ACC112 (cell line): Measurements from ENCODE around the gene DIPK1C.

Experiments
- H2AFZ ChIP-seq: fragments of 200-600 bp; sonication (generic); one replicate; pipeline ENCODE4 v1.6.0; 2017; ENCODE audit warnings: antibody characterized with exemption, low read length; ENCODE audit not compliant: unreplicated experiment
- H3K27ac ChIP-seq: fragments of 200-600 bp; sonication (generic); 2 replicates; pipeline ENCODE4 v1.5.1; 2014; ENCODE audit warnings: low read depth, mild to moderate bottlenecking, antibody characterized with exemption, low read length, moderate library complexity
- H3K27me3 ChIP-seq: fragments of 200-600 bp; sonication (generic); 2 replicates; pipeline ENCODE4 v1.6.1; 2014; ENCODE audit warnings: mild to moderate bottlenecking, antibody characterized with exemption, low read length, moderate library complexity, mixed read lengths; ENCODE audit not compliant: insufficient read depth
- H3K36me3 ChIP-seq: fragments of 200-600 bp; sonication (generic); 2 replicates; pipeline ENCODE4 v1.6.1; 2016; ENCODE audit warnings: mild to moderate bottlenecking, antibody characterized with exemption, low read length, moderate library complexity, mixed read lengths; ENCODE audit not compliant: insufficient read depth
- H3K4me1 ChIP-seq: fragments of 200-600 bp; sonication (generic); one replicate; pipeline ENCODE4 v1.6.1; 2016; ENCODE audit warnings: low read length, mixed read lengths; ENCODE audit not compliant: insufficient read depth, unreplicated experiment, control insufficient read depth
- H3K4me3 ChIP-seq: fragments of 200-600 bp; sonication (generic); 2 replicates; pipeline ENCODE4 v1.5.1; 2014; ENCODE audit warnings: mild to moderate bottlenecking, low read depth, low read length
- H3K79me2 ChIP-seq: fragments of 200-600 bp; sonication (generic); one replicate; pipeline ENCODE4 v1.6.0; 2016; ENCODE audit warnings: low read length; ENCODE audit not compliant: control insufficient read depth, unreplicated experiment, insufficient read depth

Gene DIPK1C

GRCh38 chr18:74463983-74464382 is 6.9 kb upstream of the DIPK1C start:
- no peaks in the 10 kb centered on the region for H3K79me2 ChIP-seq
- H3K4me1 ChIP-seq: no peaks in the 10 kb centered on the region
- no peak overlapping the region for H3K27ac ChIP-seq
- H3K36me3 ChIP-seq: no peaks in the 10 kb centered on the region
- H2AFZ ChIP-seq: no peak overlapping the region
- peaks cover 87% of the 10 kb centered on the region for H3K27me3 ChIP-seq
- no peak overlapping the region for H3K4me3 ChIP-seq

GRCh38 chr18:74463254-74463653 is 6.1 kb upstream of the DIPK1C start:
- Histone ChIP-seq H3K4me1 (no peaks in the 10 kb centered on the region), H3K27me3 (peaks cover 87% of the 10 kb centered on the region), H3K36me3 (no peaks in the 10 kb centered on the region)

GRCh38 chr18:74460825-74461224 is 3.7 kb upstream of the DIPK1C start:
- H3K27ac ChIP-seq: no peak overlapping the region

More at GRCh38 chr18:74463254-74463653, 6.1 kb upstream of the DIPK1C start:
- no peak overlapping the region for H3K4me3 ChIP-seq
- no peaks in the 10 kb centered on the region for H3K79me2 ChIP-seq
- no peak overlapping the region for H3K27ac ChIP-seq
- no peak overlapping the region for H2AFZ ChIP-seq

GRCh38 chr18:74459889-74460288 is 2.8 kb upstream of the DIPK1C start:
- Histone ChIP-seq H3K27me3 (peaks cover 92% of the 10 kb centered on the region), H3K27ac (no peak overlapping the region), H3K4me3 (no peak overlapping the region), H3K36me3 (no peaks in the 10 kb centered on the region), H3K4me1 (no peaks in the 10 kb centered on the region), H3K79me2 (no peaks in the 10 kb centered on the region), H2AFZ (no peak overlapping the region)

More at GRCh38 chr18:74460825-74461224, 3.7 kb upstream of the DIPK1C start:
- Histone ChIP-seq H3K36me3 (no peaks in the 10 kb centered on the region), H3K79me2 (no peaks in the 10 kb centered on the region), H3K27me3 (peaks cover 91% of the 10 kb centered on the region), H3K4me1 (no peaks in the 10 kb centered on the region), H2AFZ (no peak overlapping the region), H3K4me3 (no peak overlapping the region)

GRCh38 chr18:74457725-74458421 is 765 bp upstream of the DIPK1C start:
- Histone ChIP-seq H3K4me3 (no peak overlapping the region), H3K27ac (no peak overlapping the region), H3K36me3 (no peaks in the 10 kb centered on the region), H3K79me2 (no peaks in the 10 kb centered on the region), H2AFZ (no peak overlapping the region), H3K4me1 (no peaks in the 10 kb centered on the region), H3K27me3 (peaks cover 94% of the 10 kb centered on the region)

GRCh38 chr18:74456349-74457042 is 612 bp downstream of the DIPK1C start:
- Histone ChIP-seq H3K4me1 (no peaks in the 10 kb centered on the region), H2AFZ (no peak overlapping the region), H3K36me3 (no peaks in the 10 kb centered on the region), H3K27ac (no peak overlapping the region), H3K79me2 (no peaks in the 10 kb centered on the region), H3K27me3 (peaks cover 92% of the 10 kb centered on the region), H3K4me3 (no peak overlapping the region)

- no peaks in the 10 kb centered on the region for H3K4me1 ChIP-seq
- H3K27ac ChIP-seq: no peak overlapping the region
- H3K36me3 ChIP-seq: no peaks in the 10 kb centered on the region
- no peak overlapping the region for H3K4me3 ChIP-seq
- H3K27me3 ChIP-seq: peaks cover 96% of the 10 kb centered on the region
- H3K79me2 ChIP-seq: no peaks in the 10 kb centered on the region
- no peak overlapping the region for H2AFZ ChIP-seq
Observed at GRCh38 chr18:74456017-74456348, 1.1 kb downstream of the DIPK1C start.

- Histone ChIP-seq H3K4me1 (no peaks in the 10 kb centered on the region), H3K36me3 (no peaks in the 10 kb centered on the region), H3K79me2 (no peaks in the 10 kb centered on the region), H3K4me3 (no peak overlapping the region), H3K27ac (no peak overlapping the region), H2AFZ (no peak overlapping the region), H3K27me3 (peaks cover 95% of the 10 kb centered on the region)
Observed at GRCh38 chr18:74455386-74455785, 1.7 kb downstream of the DIPK1C start.

- H3K79me2 ChIP-seq: no peaks in the 10 kb centered on the region
- H3K27ac ChIP-seq: no peak overlapping the region
- no peak overlapping the region for H3K4me3 ChIP-seq
- H3K27me3 ChIP-seq: peaks cover 91% of the 10 kb centered on the region
- H3K36me3 ChIP-seq: no peaks in the 10 kb centered on the region
- no peaks in the 10 kb centered on the region for H3K4me1 ChIP-seq
- no peak overlapping the region for H2AFZ ChIP-seq
Observed at GRCh38 chr18:74454279-74454751, 2.8 kb downstream of the DIPK1C start.

- H3K4me1 ChIP-seq: no peaks in the 10 kb centered on the region
- H3K79me2 ChIP-seq: no peaks in the 10 kb centered on the region
- H3K4me3 ChIP-seq: no peak overlapping the region
- H3K27ac ChIP-seq: no peak overlapping the region
- H3K27me3 ChIP-seq: peaks cover 89% of the 10 kb centered on the region
- no peaks in the 10 kb centered on the region for H3K36me3 ChIP-seq
- H2AFZ ChIP-seq: no peak overlapping the region
Observed at GRCh38 chr18:74453642-74454198, 3.4 kb downstream of the DIPK1C start.
